ENCODE data around the gene SLC39A7. TPM values are rescaled to one million over a fixed set of nuclear protein-coding genes. Genes with fewer than 3 reads are reported as not detected.

Gene SLC39A7
- total and polyA plus RNA-seq, 2 of the 13 experiments (the other 11 are each of a cell fraction or from before 2014, with no cell fraction given) = 142 to 229 TPM

- TF ChIP-seq UBTF (CRISPR knock-in tag; IDR thresholded peaks at IDR 0.05) = peak; percentile 38; the same call in 1 of the 2 replicates
- TF ChIP-seq, protein P1, sequence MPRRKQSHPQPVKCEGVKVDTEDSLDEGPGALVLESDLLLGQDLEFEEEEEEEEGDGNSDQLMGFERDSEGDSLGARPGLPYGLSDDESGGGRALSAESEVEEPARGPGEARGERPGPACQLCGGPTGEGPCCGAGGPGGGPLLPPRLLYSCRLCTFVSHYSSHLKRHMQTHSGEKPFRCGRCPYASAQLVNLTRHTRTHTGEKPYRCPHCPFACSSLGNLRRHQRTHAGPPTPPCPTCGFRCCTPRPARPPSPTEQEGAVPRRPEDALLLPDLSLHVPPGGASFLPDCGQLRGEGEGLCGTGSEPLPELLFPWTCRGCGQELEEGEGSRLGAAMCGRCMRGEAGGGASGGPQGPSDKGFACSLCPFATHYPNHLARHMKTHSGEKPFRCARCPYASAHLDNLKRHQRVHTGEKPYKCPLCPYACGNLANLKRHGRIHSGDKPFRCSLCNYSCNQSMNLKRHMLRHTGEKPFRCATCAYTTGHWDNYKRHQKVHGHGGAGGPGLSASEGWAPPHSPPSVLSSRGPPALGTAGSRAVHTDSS (CRISPR knock-in tag; conservative IDR thresholded peaks at IDR 0.05) = no peak
- TF ChIP-seq NR2F2 (IDR thresholded peaks at IDR 0.05; ENCODE audit: borderline replicate concordance, low read depth) = no peak
- TF ChIP-seq TSC22D2 (CRISPR knock-in tag; IDR thresholded peaks at IDR 0.05; ENCODE audit: borderline replicate concordance) = no peak
- TF ChIP-seq, protein P2, sequence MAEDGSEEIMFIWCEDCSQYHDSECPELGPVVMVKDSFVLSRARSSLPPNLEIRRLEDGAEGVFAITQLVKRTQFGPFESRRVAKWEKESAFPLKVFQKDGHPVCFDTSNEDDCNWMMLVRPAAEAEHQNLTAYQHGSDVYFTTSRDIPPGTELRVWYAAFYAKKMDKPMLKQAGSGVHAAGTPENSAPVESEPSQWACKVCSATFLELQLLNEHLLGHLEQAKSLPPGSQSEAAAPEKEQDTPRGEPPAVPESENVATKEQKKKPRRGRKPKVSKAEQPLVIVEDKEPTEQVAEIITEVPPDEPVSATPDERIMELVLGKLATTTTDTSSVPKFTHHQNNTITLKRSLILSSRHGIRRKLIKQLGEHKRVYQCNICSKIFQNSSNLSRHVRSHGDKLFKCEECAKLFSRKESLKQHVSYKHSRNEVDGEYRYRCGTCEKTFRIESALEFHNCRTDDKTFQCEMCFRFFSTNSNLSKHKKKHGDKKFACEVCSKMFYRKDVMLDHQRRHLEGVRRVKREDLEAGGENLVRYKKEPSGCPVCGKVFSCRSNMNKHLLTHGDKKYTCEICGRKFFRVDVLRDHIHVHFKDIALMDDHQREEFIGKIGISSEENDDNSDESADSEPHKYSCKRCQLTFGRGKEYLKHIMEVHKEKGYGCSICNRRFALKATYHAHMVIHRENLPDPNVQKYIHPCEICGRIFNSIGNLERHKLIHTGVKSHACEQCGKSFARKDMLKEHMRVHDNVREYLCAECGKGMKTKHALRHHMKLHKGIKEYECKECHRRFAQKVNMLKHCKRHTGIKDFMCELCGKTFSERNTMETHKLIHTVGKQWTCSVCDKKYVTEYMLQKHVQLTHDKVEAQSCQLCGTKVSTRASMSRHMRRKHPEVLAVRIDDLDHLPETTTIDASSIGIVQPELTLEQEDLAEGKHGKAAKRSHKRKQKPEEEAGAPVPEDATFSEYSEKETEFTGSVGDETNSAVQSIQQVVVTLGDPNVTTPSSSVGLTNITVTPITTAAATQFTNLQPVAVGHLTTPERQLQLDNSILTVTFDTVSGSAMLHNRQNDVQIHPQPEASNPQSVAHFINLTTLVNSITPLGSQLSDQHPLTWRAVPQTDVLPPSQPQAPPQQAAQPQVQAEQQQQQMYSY (CRISPR knock-in tag; IDR thresholded peaks at IDR 0.05) = peak; percentile 6; the same call in 1 of the 2 replicates
- no peak for TF ChIP-seq ZNF703 (CRISPR knock-in tag; IDR thresholded peaks at IDR 0.05; ENCODE audit: borderline replicate concordance)
- TF ChIP-seq PRMT3 (CRISPR knock-in tag; IDR thresholded peaks at IDR 0.05; ENCODE audit: borderline replicate concordance, low read depth) = 0 out of 2 replicates have a peak, but pooled peaks have one; percentile 8
- no peak for TF ChIP-seq ZNF34 (CRISPR knock-in tag; IDR thresholded peaks at IDR 0.05; ENCODE audit: borderline replicate concordance)
- no peak for TF ChIP-seq ZNF83 (CRISPR knock-in tag; IDR thresholded peaks at IDR 0.05; ENCODE audit: borderline replicate concordance)
- TF ChIP-seq ZNF691 (CRISPR knock-in tag; IDR thresholded peaks at IDR 0.05; ENCODE audit: borderline replicate concordance, low read depth) = no peak
- TF ChIP-seq ZBTB39 (CRISPR knock-in tag; IDR thresholded peaks at IDR 0.05) = no peak
- TF ChIP-seq ZNF564 (CRISPR knock-in tag; IDR thresholded peaks at IDR 0.05) = no peak
- no peak for TF ChIP-seq RBM39 (IDR thresholded peaks at IDR 0.05; ENCODE audit: low read depth, low read length, poor library complexity, severe bottlenecking)
- TF ChIP-seq MTF1 (CRISPR knock-in tag; IDR thresholded peaks at IDR 0.05) = no peak
- TF ChIP-seq ZNF512 (CRISPR knock-in tag; IDR thresholded peaks at IDR 0.05) = no peak
- TF ChIP-seq TBX2 (CRISPR knock-in tag; IDR thresholded peaks at IDR 0.05; ENCODE audit: borderline replicate concordance) = peak; percentile 37
Observed at GRCh38 chr6:33207552-33208090, 7.0 kb downstream of the SLC39A7 start (continued).
